Fibroblast of the aortic adventitia (primary cell): ENCODE data around the gene HNRNPH1. TPM values are rescaled to one million over a fixed set of nuclear protein-coding genes. Genes with fewer than 3 reads are reported as not detected.

Experiments
- DNase-seq: peaks from one replicate; pipeline ENCODE4 v3.0.0-alpha.2; 2010; ENCODE audit warnings: low read depth
- H3K4me3 ChIP-seq: 2 replicates; pipeline ENCODE4 v1.5.1; 2011; ENCODE audit warnings: low read depth, mild to moderate bottlenecking, control low read depth, low read length, moderate library complexity
- small RNA-seq: library from RNA; depleted of rRNA; stranded (forward); fragments of <200 nt; gene quantifications from one replicate; pipeline ENCODE3, GENCODE V24; 2012
- total RNA-seq: library from RNA; depleted of rRNA; stranded (reverse); fragments of >200 nt; gene quantifications from 2 replicates; pipeline ENCODE4 v1.2.3, GENCODE V29; 2012; ENCODE audit warnings: low replicate concordance
- TF ChIP-seq, protein P1 (sequence below): IDR thresholded peaks from 2 replicates; pipeline ENCODE4 v1.5.1; 2011; ENCODE audit warnings: mild to moderate bottlenecking, low read length, control low read depth, inconsistent platforms; ENCODE audit not compliant: insufficient read depth

Gene HNRNPH1
- total RNA-seq, 1 donor = 397 TPM

DNA sequence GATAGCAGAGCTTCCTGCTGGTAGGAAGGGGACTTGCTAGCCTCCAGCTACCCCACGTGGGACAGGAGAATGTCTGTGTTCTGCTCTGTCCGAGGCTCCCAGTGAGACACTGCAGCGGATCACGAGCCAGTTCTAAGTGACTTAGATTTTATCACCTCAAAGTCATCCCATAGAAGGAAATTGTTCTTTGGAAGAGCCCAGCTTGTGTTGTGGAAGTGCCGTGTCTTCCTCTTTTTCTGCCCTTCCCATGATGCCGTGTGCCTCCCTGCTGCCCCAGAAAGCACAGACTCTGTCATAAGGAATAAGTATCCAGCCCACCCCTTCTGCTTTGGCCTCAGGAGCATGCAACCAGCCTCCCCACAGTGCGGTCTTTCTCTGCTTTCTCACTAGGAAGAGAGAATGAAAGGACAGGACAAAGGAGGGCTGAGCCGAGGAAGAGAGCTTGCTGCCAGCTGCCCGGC, 37.5 kb downstream of the HNRNPH1 start:
- no peak overlapping the region for H3K4me3 ChIP-seq
- TF ChIP-seq, protein P1, sequence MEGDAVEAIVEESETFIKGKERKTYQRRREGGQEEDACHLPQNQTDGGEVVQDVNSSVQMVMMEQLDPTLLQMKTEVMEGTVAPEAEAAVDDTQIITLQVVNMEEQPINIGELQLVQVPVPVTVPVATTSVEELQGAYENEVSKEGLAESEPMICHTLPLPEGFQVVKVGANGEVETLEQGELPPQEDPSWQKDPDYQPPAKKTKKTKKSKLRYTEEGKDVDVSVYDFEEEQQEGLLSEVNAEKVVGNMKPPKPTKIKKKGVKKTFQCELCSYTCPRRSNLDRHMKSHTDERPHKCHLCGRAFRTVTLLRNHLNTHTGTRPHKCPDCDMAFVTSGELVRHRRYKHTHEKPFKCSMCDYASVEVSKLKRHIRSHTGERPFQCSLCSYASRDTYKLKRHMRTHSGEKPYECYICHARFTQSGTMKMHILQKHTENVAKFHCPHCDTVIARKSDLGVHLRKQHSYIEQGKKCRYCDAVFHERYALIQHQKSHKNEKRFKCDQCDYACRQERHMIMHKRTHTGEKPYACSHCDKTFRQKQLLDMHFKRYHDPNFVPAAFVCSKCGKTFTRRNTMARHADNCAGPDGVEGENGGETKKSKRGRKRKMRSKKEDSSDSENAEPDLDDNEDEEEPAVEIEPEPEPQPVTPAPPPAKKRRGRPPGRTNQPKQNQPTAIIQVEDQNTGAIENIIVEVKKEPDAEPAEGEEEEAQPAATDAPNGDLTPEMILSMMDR = no peak
- DNase-seq = no peak

- TF ChIP-seq, protein P1 = no peak
- no peak overlapping the region for H3K4me3 ChIP-seq
- no peak for DNase-seq
These were observed 46.0 kb downstream of the HNRNPH1 start for GRCh38 chr5:179577286-179577960.

GRCh38 chr5:179572386-179572785, 51.1 kb downstream of the HNRNPH1 start:
- no peak for DNase-seq
- H3K4me3 ChIP-seq = no peak overlapping the region
- TF ChIP-seq, protein P1 = no peak

GRCh38 chr5:179568721-179569120, 54.8 kb downstream of the HNRNPH1 start:
- no peak overlapping the region for H3K4me3 ChIP-seq
- TF ChIP-seq, protein P1 = no peak
- DNase-seq = no peak

DNA sequence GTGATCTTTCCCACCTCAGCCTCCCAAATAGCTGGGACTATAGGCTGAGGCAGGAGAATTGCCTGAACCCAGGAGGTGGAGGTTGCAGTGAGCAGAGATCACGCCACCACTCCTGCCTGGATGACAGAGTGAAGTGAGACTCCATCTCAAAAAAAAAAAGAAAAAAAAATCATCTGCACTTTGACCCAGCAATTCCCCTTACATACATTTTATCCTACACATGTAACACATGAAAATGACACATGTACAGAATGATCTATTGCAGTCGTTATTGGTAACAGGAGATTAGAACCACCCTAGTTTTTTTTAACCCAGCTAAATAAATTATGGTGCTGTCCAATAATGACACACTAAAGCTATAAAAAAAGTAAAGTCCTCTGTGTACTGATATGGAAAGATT, 58.9 kb downstream of the HNRNPH1 start:
- TF ChIP-seq, protein P1 = no peak
- H3K4me3 ChIP-seq = no peak overlapping the region
- DNase-seq = no peak

Small RNA genes within 50 kb of the gene (small RNA-seq; reads per million reads assigned to genes)
- not detected for gene RF00017

Other genes starting within 250 kb of the HNRNPH1 start
- 53.0 and 143 TPM in 2 replicates for gene RUFY1, start 73.1 kb downstream of the HNRNPH1 start, total RNA-seq
- gene CBY3, start 57.4 kb upstream of the HNRNPH1 start, total RNA-seq = not detected in 2 replicates
- 645 and 1,866 TPM in 2 replicates for gene CANX, start 75.3 kb upstream of the HNRNPH1 start, total RNA-seq
- gene MAML1, start 109.2 kb upstream of the HNRNPH1 start, total RNA-seq = 4.7 and 9.9 TPM in 2 replicates
- gene LTC4S, start 170.3 kb upstream of the HNRNPH1 start, total RNA-seq = 1.5 and 3.3 TPM in 2 replicates
- gene MGAT4B, start 183.2 kb upstream of the HNRNPH1 start, total RNA-seq = 106 and 141 TPM in 2 replicates
- 596 and 1,869 TPM in 2 replicates for gene SQSTM1, start 197.2 kb upstream of the HNRNPH1 start, total RNA-seq
- gene MRNIP, start 235.1 kb upstream of the HNRNPH1 start, total RNA-seq = 3.5 and 11.0 TPM in 2 replicates